22Rv1 (cell line): ENCODE data around the gene PLVAP.

Experiments
- H3K27ac ChIP-seq: fragments of 450-650 bp; 2 replicates; pipeline ENCODE4 v1.5.1; 2017
- CTCF ChIP-seq: fragments of 450-650 bp; IDR thresholded peaks from 2 replicates; pipeline ENCODE4 v1.5.1; 2017; ENCODE audit warnings: mild to moderate bottlenecking
- ZFX ChIP-seq: fragments of 450-650 bp; IDR thresholded peaks from 2 replicates; pipeline ENCODE4 v1.6.1; 2017; ENCODE audit warnings: antibody characterized with exemption, borderline replicate concordance

The PLVAP gene

DNA sequence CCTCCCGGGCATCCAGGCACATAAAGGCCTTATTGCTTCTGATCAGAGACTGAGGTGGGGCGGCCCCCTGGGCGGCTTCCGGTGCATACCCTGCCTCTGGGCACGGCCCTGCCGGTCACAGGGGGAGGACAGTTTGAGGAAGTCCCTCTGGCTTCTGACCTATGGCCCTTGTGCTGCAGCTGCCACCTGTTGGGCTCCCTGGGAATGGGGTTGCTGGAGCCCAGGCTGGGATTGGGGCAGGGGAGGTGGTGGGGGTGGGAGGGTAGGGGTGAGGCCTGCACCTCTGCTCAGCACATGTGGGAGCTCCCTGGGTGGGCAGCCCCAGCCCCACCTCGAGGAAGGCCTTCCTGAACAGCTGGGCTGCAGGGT, 53.2 kb downstream of the PLVAP start:
- no peak overlapping the region for H3K27ac ChIP-seq
- TF ChIP-seq ZFX (no peak), CTCF (no peak)

- no peak overlapping the region; the same call in 1 of the 2 replicates for H3K27ac ChIP-seq
- no peak for TF ChIP-seq ZFX
- no peak for TF ChIP-seq CTCF
These were observed 53.7 kb downstream of the PLVAP start for GRCh38 chr19:17323300-17323963.

- no peak for TF ChIP-seq CTCF
- TF ChIP-seq ZFX, result no peak
- peak overlapping the region; percentile 34; the same call in 1 of the 2 replicates for H3K27ac ChIP-seq
These were observed 54.3 kb downstream of the PLVAP start for GRCh38 chr19:17322854-17323253.

DNA sequence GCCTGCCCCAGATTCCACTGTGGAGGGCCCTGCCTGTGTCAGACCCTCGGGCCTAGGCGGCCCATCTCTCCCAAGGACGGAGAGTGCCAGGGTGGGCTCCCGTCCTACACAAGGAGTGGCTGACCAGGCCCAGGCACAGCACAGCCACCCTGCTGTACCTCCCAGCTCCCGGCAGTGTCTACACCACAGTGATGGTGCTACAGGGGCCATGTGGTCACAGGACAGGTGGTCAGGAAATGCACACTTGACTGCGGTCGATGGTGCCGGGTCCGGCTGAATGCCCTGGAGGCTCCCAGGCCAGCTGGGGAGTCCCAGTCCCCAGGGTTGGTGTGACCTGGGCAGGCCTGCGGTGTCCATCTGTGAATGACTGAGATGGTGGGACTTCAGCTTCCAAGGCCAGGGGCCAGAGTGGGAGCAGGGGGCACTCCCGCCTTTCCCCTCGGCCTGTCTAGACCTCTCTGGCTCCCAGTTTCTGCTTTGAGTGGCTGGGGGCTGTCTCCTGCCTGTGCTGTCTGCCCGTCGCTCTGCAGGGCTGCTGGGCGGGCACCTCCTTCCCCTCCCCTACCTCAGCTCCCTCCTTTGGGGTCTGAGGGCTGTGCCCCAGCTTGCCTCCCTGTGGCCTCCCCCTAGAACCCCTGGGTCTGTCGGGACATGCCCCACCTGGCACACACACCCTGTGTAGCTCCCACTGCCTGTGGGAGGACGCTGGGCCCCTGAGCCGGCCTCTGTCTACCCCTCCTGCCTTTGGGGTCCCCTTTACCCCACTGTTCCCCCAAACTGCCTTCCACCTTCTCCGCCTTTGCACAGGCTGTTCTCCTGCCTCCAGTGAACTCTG, 55.3 kb downstream of the PLVAP start:
- H3K27ac ChIP-seq, result peak overlapping the region; percentile 34; the same call in 1 of the 2 replicates
- TF ChIP-seq CTCF (no peak), ZFX (no peak)

DNA sequence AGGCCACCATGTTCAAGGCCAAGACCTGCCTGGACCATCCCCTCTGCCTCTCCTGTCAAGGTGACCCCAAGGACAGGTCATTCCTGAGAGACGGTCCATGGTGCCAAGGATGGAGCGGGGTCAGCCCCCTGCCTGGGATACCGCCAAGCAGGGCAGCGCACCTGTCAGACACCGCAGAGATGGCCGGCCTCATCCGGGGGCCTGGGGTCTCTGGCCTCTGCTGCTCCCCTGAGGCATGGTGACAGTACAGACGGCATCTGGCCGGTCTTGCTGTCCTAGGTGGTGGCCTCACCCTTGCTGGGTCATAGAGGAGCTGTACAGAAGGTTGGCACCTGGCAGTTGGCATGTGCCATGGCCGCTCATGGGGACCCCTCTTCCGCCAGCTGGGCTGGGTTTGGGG, 56.7 kb downstream of the PLVAP start:
- no peak for TF ChIP-seq CTCF
- TF ChIP-seq ZFX, result no peak
- no peak overlapping the region for H3K27ac ChIP-seq

GRCh38 chr19:17319473-17320238, 57.5 kb downstream of the PLVAP start:
- TF ChIP-seq ZFX (no peak), CTCF (no peak)
- H3K27ac ChIP-seq, result no peak overlapping the region
